ENCODE measurements around the gene STAB2. TPM values are rescaled to one million over a fixed set of nuclear protein-coding genes. Genes with fewer than 3 reads are reported as not detected.
"Not testable (repeated sequence)": the region's sequence is repeated elsewhere in the genome, so short reads cannot be mapped to it uniquely, and the experiment has no call there.

The STAB2 gene
- total RNA-seq, 1 experiment from 2014 or later, result not detected

GRCh38 chr12:103793512-103794045 lies 206.5 kb downstream of the STAB2 start:
- H3K9me3 ChIP-seq, result no peaks in the 10 kb centered on the region
- no peaks in the 10 kb centered on the region for H3K27me3 ChIP-seq
- DNase-seq, result no peak
- H3K4me3 ChIP-seq, result no peak overlapping the region
- peaks cover 44% of the 10 kb centered on the region for H3K36me3 ChIP-seq

GRCh38 chr12:103794309-103795213 lies 207.5 kb downstream of the STAB2 start:
- peaks cover 51% of the 10 kb centered on the region for H3K36me3 ChIP-seq
- no peaks in the 10 kb centered on the region for H3K9me3 ChIP-seq
- no peak for DNase-seq
- H3K4me3 ChIP-seq, result no peak overlapping the region
- H3K27me3 ChIP-seq, result no peaks in the 10 kb centered on the region

- H3K9me3 ChIP-seq, result no peaks in the 10 kb centered on the region
- peaks cover 36% of the 10 kb centered on the region for H3K36me3 ChIP-seq
- no peaks in the 10 kb centered on the region for H3K27me3 ChIP-seq
- no peak for DNase-seq
- H3K4me3 ChIP-seq, result no peak overlapping the region
Measured at GRCh38 chr12:103798586-103798985, 211.5 kb downstream of the STAB2 start.

GRCh38 chr12:103799504-103799856 lies 212.4 kb downstream of the STAB2 start:
- Histone ChIP-seq H3K36me3 (peaks cover 30% of the 10 kb centered on the region), H3K27me3 (no peaks in the 10 kb centered on the region), H3K4me3 (no peak overlapping the region), H3K9me3 (no peaks in the 10 kb centered on the region)
- no peak for DNase-seq

GRCh38 chr12:103799857-103800771 lies 213.0 kb downstream of the STAB2 start:
- Histone ChIP-seq H3K27me3 (no peaks in the 10 kb centered on the region), H3K4me3 (no peak overlapping the region), H3K36me3 (peaks cover 26% of the 10 kb centered on the region), H3K9me3 (no peaks in the 10 kb centered on the region)
- DNase-seq, result peak; percentile 87

GRCh38 chr12:103801709-103802585 lies 214.9 kb downstream of the STAB2 start:
- Histone ChIP-seq H3K27me3 (no peaks in the 10 kb centered on the region), H3K4me3 (no peak overlapping the region), H3K9me3 (no peaks in the 10 kb centered on the region), H3K36me3 (peaks cover 31% of the 10 kb centered on the region)
- DNase-seq, result peak; percentile 86

- peaks cover 31% of the 10 kb centered on the region for H3K36me3 ChIP-seq
- H3K27me3 ChIP-seq, result no peaks in the 10 kb centered on the region
- no peak overlapping the region for H3K4me3 ChIP-seq
Measured at GRCh38 chr12:103802586-103802886, 215.5 kb downstream of the STAB2 start.

GRCh38 chr12:103803847-103804246 lies 216.8 kb downstream of the STAB2 start:
- H3K36me3 ChIP-seq, result peaks cover 29% of the 10 kb centered on the region
- H3K4me3 ChIP-seq, result no peak overlapping the region
- no peaks in the 10 kb centered on the region for H3K27me3 ChIP-seq
- no peak for DNase-seq
- no peaks in the 10 kb centered on the region for H3K9me3 ChIP-seq

More at GRCh38 chr12:103802586-103802886, 215.5 kb downstream of the STAB2 start:
- no peak for DNase-seq
- no peaks in the 10 kb centered on the region for H3K9me3 ChIP-seq

GRCh38 chr12:103805655-103806360 lies 218.7 kb downstream of the STAB2 start:
- DNase-seq, result no peak
- no peak overlapping the region for H3K4me3 ChIP-seq
- no peaks in the 10 kb centered on the region for H3K27me3 ChIP-seq
- H3K9me3 ChIP-seq, result no peaks in the 10 kb centered on the region
- H3K36me3 ChIP-seq, result peaks cover 37% of the 10 kb centered on the region

GRCh38 chr12:103806803-103807202 lies 219.7 kb downstream of the STAB2 start:
- Histone ChIP-seq H3K4me3 (no peak overlapping the region), H3K36me3 (peaks cover 43% of the 10 kb centered on the region), H3K9me3 (no peaks in the 10 kb centered on the region), H3K27me3 (no peaks in the 10 kb centered on the region)
- peak; percentile 78 for DNase-seq

GRCh38 chr12:103807561-103808238 lies 220.6 kb downstream of the STAB2 start:
- Histone ChIP-seq H3K36me3 (peaks cover 47% of the 10 kb centered on the region), H3K9me3 (no peaks in the 10 kb centered on the region), H3K27me3 (no peaks in the 10 kb centered on the region), H3K4me3 (no peak overlapping the region)
- no peak for DNase-seq

GRCh38 chr12:103808239-103808880 lies 221.3 kb downstream of the STAB2 start:
- Histone ChIP-seq H3K9me3 (no peaks in the 10 kb centered on the region), H3K27me3 (no peaks in the 10 kb centered on the region), H3K4me3 (no peak overlapping the region), H3K36me3 (peaks cover 54% of the 10 kb centered on the region)
- no peak for DNase-seq

- no peaks in the 10 kb centered on the region for H3K27me3 ChIP-seq
- no peak overlapping the region for H3K4me3 ChIP-seq
- no peaks in the 10 kb centered on the region for H3K9me3 ChIP-seq
- H3K36me3 ChIP-seq, result peaks cover 57% of the 10 kb centered on the region
- no peak for DNase-seq
Measured at GRCh38 chr12:103809154-103809553, 222.1 kb downstream of the STAB2 start.

GRCh38 chr12:103809639-103810038 lies 222.6 kb downstream of the STAB2 start:
- H3K27me3 ChIP-seq, H3K9me3 ChIP-seq, H3K4me3 ChIP-seq, DNase-seq: not testable (repeated sequence)
- H3K36me3 ChIP-seq, result peaks cover 59% of the 10 kb centered on the region

- Histone ChIP-seq H3K27me3 (no peaks in the 10 kb centered on the region), H3K4me3 (no peak overlapping the region), H3K9me3 (no peaks in the 10 kb centered on the region), H3K36me3 (peaks cover 62% of the 10 kb centered on the region)
- no peak for DNase-seq
Measured at GRCh38 chr12:103810111-103810510, 223.0 kb downstream of the STAB2 start.
